Astrocyte (in vitro differentiated cells and primary cell): Measurements from ENCODE around the gene ZIC4.

ENCODE experiments used
- EZH2 ChIP-seq: IDR thresholded peaks from 2 replicates; pipeline ENCODE4 v1.6.1; 2012; ENCODE audit warnings: mild to moderate bottlenecking, low read length, inconsistent platforms; ENCODE audit not compliant: insufficient read depth
- TF ChIP-seq, protein P1 (sequence below): IDR thresholded peaks from 2 replicates; pipeline ENCODE4 v1.5.1; 2011; ENCODE audit warnings: low read depth, mild to moderate bottlenecking, inconsistent platforms, low read length, moderate library complexity; ENCODE audit not compliant: insufficient read depth

DNA sequence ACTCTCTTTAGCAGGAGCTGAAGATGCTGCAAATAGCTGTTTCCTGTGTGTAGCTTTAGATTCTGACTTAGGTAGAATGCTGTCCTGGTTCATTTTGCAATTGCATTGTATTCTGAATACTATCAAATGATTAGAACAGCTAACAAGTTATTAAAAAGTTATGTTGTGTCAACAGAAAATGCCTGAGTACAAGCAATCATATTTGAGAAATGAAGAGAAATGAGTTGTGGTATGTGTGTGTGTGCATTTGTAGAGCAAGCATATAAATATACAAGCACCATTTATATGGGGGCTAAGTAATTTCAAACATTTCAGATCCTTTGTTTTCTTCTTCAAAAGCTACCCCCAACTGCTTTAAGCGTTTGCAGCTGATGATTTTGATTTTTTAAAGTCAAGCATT is 10.6 kb upstream of the ZIC4 start:
- no peak for TF ChIP-seq EZH2
- TF ChIP-seq, protein P1, sequence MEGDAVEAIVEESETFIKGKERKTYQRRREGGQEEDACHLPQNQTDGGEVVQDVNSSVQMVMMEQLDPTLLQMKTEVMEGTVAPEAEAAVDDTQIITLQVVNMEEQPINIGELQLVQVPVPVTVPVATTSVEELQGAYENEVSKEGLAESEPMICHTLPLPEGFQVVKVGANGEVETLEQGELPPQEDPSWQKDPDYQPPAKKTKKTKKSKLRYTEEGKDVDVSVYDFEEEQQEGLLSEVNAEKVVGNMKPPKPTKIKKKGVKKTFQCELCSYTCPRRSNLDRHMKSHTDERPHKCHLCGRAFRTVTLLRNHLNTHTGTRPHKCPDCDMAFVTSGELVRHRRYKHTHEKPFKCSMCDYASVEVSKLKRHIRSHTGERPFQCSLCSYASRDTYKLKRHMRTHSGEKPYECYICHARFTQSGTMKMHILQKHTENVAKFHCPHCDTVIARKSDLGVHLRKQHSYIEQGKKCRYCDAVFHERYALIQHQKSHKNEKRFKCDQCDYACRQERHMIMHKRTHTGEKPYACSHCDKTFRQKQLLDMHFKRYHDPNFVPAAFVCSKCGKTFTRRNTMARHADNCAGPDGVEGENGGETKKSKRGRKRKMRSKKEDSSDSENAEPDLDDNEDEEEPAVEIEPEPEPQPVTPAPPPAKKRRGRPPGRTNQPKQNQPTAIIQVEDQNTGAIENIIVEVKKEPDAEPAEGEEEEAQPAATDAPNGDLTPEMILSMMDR: no peak
